ENCODE data around the gene SRGAP3.
"Not testable (repeated sequence)": the region's sequence is repeated elsewhere in the genome, so short reads cannot be mapped to it uniquely, and the experiment has no call there.

The SRGAP3 gene

DNA sequence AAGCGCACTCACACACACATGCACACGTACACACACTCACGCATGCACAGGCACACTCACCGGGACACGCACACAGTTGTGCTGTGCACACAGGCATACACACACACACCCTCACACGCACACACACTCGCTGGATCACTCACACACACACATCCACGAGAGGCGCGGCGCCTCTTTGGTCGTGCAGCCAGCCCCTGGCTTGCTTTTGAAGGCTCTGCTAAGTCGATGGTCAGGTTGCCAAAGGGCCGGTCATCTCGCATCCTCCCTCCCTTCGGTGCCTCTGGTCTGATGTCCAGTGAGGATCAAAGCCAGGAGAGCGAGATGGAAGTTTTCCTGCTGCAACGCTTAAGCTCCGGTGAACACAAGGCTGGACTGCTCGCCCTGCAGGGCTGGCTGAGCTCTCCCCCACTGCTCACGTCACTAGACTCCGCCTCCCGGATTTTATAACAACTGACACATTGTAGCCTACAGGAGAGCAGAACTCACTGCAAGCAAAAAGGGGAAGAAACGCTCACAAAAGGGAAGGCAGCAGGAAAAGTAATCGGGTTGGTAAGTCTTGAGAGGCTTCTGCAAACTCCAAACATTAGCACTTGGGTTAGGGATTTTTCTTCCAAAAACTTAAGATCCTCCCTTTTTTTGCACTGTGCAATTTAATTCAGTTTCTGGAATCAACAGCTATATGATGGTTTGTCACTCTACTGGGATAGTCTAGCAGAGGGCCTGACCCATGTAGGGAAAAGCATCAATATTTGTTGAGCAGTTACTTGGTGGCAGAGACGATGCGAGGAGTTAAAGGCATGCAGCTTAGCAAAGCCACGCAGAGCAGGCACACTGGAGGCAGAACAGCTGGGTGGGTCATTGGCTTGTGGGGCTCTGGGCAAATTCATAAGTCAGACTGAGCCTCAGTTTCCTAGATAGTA, at the start of gene SRGAP3:
SRGAP3 (minus strand) TSS at position 374 of the 920 bp plus-strand sequence. CDS start 695 bp downstream, outside the sequence.
- in situ Hi-C loops (cut with MboI; ENCODE audit: low sequenced_read_pairs) = no loop called here

GRCh38 chr3:9298236-9298635, 48.8 kb upstream of the SRGAP3 start:
- in situ Hi-C loops (cut with MboI; ENCODE audit: low sequenced_read_pairs) = no loop called here

DNA sequence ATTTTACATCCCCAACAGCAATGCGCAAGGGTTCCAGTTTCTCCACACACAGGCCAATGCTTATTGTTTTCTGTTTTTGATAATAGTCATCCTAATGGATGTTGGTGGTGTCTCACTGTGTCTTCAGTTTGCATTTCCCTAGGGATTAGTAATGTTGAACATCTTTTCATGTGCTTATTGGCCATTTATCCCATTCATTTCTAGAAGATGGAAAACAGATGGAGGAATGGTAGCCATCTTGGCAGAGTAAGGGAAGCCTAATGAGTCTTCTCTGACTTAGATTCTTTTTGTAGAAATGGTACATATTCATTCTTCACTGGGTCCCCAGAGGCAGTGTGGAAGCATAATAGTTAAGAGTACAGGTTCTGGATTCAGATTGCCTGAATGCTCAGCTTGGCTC, 46.8 kb upstream of the SRGAP3 start:
- in situ Hi-C loops (cut with MboI; ENCODE audit: low sequenced_read_pairs) = no loop called here

DNA sequence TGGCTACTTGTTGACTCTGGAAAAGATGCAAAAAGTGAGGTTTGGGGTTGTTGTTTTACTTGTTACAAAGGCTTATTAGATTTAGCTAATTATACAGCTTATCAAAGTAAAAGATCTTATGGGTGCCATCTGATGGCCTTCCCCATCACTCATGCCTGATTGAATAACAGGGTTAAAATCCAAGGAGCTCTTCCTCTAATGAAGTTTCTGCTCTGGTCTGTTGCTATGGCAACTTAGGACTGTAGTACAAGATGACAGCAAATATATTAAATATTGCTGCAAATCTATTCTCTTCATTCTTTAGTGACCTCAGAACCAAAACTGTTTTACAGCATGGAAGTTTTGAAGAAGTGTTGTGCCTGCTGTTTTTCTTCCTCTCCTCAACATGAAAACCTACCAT, 45.6 kb upstream of the SRGAP3 start:
- in situ Hi-C loops (cut with MboI; ENCODE audit: low sequenced_read_pairs) = no loop called here

DNA sequence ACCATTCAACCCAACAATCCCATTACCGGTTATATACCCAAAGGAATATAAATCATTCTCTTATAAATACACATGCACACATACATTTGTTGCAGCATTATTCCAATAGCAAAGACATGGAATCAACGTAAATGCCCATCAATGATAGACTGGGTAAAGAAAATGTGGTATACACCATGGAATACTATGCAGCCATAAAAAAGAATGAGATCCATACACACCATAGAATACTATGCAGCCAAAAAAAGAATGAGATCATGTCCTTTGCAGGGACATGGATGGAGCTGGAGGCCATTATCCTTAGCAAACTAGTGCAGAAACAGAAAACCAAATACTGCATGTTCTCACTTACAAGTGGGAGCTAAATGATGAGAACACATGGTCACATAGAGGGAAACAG, 44.5 kb upstream of the SRGAP3 start:
- in situ Hi-C loops (cut with MboI; ENCODE audit: low sequenced_read_pairs) = not testable (repeated sequence)

DNA sequence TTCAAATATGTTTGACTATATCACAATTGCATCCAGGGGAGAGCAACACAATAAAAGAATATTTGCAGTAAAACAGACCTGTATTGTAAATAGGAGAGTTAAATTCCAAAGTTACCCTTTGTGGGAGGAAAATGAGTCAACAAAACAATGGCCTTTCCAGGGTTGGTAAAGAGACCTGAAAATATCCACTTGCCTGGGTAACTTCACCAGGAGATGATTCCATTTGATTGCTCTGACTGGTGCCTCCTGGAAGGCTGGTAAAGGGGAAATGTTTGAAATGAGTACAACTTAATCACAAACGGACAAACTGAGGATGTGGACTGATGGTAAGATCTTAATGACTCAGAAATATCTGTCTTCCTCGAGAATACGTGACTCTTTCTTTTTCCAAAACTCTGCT, 43.6 kb upstream of the SRGAP3 start:
- in situ Hi-C loops (cut with MboI; ENCODE audit: low sequenced_read_pairs) = no loop called here

DNA sequence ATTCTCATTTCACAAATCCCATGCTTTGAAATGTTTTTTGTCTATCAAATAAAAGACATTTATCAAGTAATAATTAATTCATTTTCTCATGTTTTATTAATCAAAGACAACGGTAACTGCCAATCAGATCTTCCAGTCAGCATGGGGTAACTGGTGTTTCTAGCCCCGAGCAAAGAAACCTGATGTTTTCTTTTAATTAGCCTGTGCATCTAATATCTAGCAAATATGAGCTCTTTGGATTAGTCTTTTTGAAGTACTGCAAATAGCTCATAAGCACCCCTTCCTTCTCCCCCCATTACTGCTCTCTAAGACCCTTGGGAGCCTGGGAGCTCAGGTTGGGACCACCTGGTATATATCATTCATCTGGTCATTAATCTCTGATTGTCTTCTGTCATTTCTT, 43.1 kb upstream of the SRGAP3 start:
- in situ Hi-C loops (cut with MboI; ENCODE audit: low sequenced_read_pairs) = no loop called here

DNA sequence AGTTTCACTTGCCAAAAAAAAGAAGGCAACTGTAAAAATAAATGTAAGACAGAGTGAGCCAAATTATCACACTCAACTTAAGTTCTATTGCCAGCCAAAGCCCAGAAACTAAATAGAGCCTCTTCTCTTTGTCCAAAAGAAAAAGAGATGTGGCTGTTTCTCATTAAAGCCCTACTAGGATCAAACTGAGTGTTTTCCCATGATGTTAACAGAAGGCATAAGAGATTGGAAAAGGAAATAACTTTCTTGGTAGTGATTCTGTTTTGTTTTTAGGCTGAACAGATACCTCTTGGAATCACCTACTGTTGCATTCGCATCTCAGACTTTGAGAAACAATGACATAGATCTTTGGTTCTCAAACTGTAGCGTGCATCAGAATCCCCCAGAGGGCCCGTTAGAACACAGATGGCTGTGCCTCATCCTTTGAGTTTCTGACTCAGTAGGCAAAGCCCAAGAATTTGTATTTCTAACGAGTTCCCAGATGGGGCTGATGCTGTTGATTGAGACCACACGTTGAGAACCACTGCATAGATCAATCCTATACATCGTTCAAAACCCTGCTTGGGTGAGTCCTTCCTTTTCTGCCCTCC, 42.5 kb upstream of the SRGAP3 start:
- in situ Hi-C loops (cut with MboI; ENCODE audit: low sequenced_read_pairs) = no loop called here

DNA sequence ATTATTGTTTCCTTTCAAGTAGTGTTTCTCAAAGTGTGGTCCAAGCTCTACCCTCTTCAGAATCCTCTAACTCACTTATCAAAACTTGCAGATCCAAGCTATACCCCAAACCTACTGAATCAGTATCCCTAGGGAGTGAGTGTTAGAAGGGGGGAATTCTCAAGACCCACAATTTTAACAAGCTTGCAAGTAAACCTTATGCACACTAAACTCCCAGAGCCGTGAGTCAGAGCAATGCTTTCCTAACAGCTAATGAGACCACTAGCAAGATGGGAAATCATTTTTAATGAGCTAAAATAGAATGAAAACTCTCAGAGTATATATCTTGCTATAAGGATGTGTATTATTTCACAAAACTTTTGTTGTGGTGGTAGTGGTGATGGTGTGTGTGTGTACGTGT, 41.1 kb upstream of the SRGAP3 start:
- in situ Hi-C loops (cut with MboI; ENCODE audit: low sequenced_read_pairs) = no loop called here

DNA sequence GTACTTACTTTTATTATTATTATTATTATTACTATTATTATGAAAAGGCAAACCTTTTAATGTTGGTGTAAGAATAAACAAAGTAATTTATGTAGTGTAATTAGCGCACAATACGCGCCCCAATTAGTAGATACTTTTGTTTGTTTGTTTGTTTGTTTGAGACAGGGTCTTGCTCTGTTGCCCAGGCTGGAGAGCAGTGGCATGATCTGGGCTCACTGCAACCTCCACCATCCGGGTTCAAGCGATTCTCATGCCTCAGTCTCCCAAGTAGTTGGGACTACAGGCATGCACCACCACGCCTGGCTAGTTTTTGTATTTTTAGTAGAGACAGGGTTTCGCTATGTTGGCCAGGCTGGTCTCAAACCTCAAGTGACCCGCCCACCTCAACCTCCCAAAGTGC, 32.1 kb upstream of the SRGAP3 start:
- in situ Hi-C loops (cut with MboI; ENCODE audit: low sequenced_read_pairs) = not testable (repeated sequence)

- in situ Hi-C loops (cut with MboI; ENCODE audit: low sequenced_read_pairs) = no loop called here
Measured at GRCh38 chr3:9280451-9281219, 31.2 kb upstream of the SRGAP3 start.

DNA sequence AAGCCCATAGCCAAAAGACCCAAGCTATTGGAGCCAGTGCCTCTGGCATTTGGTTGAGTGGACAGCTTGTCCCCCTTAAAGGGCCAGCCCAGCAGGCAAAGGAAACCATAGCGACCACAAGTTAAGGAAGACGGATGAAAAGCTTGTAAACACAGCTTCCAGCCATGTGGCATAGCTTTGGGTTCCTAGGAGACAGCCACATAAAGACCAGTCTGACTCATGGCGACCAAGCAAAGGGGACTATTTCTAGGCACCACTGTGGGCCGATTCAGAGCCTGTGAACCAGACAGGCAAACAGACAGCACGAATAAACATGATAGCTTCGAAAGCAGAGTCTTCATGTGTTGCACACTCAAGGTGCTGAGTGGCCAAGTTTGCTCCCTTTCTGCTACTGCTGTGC, 30.5 kb upstream of the SRGAP3 start:
- in situ Hi-C loops (cut with MboI; ENCODE audit: low sequenced_read_pairs) = no loop called here

DNA sequence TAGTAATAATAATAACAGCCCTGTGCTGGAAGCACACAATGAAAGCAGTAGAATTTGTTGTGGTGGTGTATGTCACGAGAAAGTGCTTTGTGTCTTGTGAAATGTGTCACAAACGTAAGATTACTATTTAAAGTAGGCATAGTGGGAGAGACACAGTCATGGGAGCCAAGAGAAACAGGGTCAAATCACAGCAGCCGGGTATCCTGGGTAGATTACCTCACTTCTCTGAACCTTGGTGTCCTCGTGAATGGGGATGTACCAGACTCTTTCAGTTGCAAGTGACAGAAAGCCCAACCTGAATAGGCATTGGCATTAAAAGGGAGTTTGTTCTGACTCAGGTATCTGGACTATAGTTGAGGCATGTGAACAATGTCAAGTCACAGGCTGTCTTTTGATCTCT, 29.1 kb upstream of the SRGAP3 start:
- in situ Hi-C loops (cut with MboI; ENCODE audit: low sequenced_read_pairs) = no loop called here

- in situ Hi-C loops (cut with MboI; ENCODE audit: low sequenced_read_pairs) = no loop called here
Measured at GRCh38 chr3:9278085-9278484, 28.6 kb upstream of the SRGAP3 start.

DNA sequence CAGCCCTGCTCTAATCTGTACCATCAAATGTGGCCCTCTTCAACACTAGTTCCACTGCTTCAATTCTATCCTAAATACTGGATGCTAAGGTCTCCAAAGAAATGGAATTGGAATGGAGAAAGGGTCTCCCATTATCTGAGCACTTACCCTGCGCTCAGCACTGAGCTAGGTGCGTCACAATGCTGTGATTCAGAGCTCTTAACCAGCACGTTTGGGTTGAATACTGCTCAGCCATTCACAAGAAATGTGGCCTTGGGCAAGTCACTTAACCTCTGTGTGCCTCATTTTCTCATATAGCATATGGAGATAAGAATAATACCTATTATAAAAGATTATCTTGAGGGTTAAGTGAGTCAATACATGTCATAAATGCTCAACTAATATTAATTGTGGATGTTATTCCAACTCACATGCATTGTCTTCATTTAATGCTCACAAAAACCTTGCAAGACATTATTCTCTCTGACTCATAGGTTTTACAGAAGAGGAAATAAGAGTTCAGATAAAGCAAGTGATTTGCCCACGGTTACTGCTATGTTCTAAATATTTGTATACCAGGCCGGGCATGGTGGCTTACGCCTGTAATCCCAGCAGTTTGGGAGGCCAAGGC, 27.4 kb upstream of the SRGAP3 start:
- in situ Hi-C loops (cut with MboI; ENCODE audit: low sequenced_read_pairs) = no loop called here

DNA sequence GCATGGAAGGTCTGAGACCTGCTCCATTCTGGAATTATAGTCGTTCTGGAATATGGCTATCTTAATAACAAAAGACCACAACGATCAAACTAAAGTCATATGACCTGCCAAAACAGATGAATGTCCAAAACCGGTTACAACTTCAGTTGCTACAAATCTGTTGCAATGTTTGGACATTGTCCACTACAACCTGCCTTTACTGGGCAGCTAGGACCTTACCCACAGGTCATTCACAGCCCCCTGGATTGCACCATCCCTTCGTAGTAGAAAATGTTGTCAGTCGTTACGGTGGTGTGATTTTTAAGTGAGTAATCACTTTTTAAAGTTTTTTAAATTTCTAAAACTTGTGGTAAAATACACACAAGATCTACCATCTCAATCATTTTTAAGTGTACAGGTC, 22.5 kb upstream of the SRGAP3 start:
- in situ Hi-C loops (cut with MboI; ENCODE audit: low sequenced_read_pairs) = no loop called here

GRCh38 chr3:9270704-9271103, 21.3 kb upstream of the SRGAP3 start:
- in situ Hi-C loops (cut with MboI; ENCODE audit: low sequenced_read_pairs) = no loop called here

GRCh38 chr3:9266716-9267115, 17.3 kb upstream of the SRGAP3 start:
- in situ Hi-C loops (cut with MboI; ENCODE audit: low sequenced_read_pairs) = no loop called here

DNA sequence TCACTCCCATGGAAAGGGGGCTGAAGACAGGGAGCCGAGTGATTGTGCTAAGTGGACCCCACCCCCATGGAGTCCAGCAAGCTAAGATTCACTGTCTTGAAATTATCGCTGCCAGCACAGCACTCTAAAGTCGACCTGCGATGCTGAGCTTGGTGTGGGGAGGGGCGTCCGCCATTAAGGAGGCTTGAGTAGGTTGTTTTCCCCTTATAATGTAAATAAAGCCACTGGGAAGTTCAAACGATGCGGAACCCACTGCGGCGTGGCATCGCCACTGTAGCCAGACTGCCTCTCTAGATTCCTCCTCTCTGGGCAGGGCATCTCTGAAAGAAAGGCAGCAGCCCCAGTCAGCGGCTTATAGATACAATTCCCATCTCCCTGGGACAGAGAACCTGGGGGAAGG, 10.9 kb upstream of the SRGAP3 start:
- in situ Hi-C loops (cut with MboI; ENCODE audit: low sequenced_read_pairs) = no loop called here

DNA sequence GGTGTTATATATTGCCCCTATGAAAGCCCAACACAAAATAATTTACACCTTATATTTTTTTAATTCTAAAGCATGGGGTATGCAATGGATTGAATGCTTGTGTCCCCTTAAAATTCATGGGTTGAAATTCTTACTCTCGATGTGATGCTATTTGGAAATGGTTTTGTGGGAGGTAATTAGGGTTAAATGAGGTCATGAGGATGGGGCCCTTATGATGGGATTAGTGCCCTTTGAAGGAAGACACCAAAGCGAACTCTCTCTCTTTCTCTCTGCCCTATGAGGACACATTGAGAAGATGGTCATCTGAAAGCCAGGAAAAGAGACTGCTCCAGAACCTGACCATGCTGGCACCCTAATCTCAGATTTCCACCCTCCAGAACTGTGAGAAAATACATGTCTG, 7.6 kb upstream of the SRGAP3 start:
- in situ Hi-C loops (cut with MboI; ENCODE audit: low sequenced_read_pairs) = no loop called here

DNA sequence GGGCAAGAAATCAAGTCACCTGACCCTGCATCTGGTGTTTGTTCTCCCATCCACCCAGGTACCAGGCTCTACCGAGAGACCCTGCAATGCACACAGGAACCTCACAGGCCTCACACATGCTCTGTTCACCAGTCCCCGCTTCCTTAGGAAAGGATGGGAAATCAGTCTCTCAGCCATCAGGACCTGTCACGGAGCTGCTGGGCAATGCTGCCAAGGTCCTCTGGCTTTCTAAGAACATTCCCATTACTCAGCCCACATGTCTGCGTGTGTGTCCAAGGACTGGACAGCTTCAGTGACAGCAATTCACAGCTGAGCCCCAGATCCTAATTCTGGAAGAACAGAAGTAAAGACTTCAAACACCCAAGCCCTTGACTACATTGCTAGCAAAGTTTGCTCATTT, 6.5 kb upstream of the SRGAP3 start:
- in situ Hi-C loops (cut with MboI; ENCODE audit: low sequenced_read_pairs) = no loop called here
